ENCODE data around the gene S100A5.

GRCh38 chr1:153538315-153538821, 2.4 kb downstream of the S100A5 start:
- no peak for TF ChIP-seq POLR2A (IDR thresholded peaks at IDR 0.05)
- TF ChIP-seq CTCF (IDR thresholded peaks at IDR 0.05): no peak
- peak in 1 of 3 donors; percentile 22 for TF ChIP-seq POLR2AphosphoS5 (IDR thresholded peaks at IDR 0.05)

Data from breast epithelium (tissue), 3 donors.